HG03520 (cell line): ENCODE data around the gene PIK3R1.

Experiments used
- ATAC-seq: cut with Tn5 transposase; IDR thresholded peaks from one replicate; pipeline ENCODE4 v1.9.1; 2021; ENCODE audit warnings: mild to moderate bottlenecking, moderate library complexity; ENCODE audit not compliant: unreplicated experiment

Gene PIK3R1

GRCh38 chr5:68250661-68251298 lies 35.2 kb downstream of the PIK3R1 start:
- no peak for ATAC-seq

GRCh38 chr5:68251386-68251785 lies 35.8 kb downstream of the PIK3R1 start:
- no peak for ATAC-seq

GRCh38 chr5:68251804-68252522 lies 36.4 kb downstream of the PIK3R1 start:
- ATAC-seq: no peak

GRCh38 chr5:68252673-68253623 lies 37.4 kb downstream of the PIK3R1 start:
- no peak for ATAC-seq

- no peak for ATAC-seq
Observed at GRCh38 chr5:68253624-68254585, 38.3 kb downstream of the PIK3R1 start.

GRCh38 chr5:68254810-68255209 lies 39.3 kb downstream of the PIK3R1 start:
- ATAC-seq: no peak

- no peak for ATAC-seq
Observed at GRCh38 chr5:68255305-68256120, 40.0 kb downstream of the PIK3R1 start.

- no peak for ATAC-seq
Observed at GRCh38 chr5:68257210-68257609, 41.7 kb downstream of the PIK3R1 start.

GRCh38 chr5:68258531-68258930 lies 43.0 kb downstream of the PIK3R1 start:
- ATAC-seq: no peak

- no peak for ATAC-seq
Observed at GRCh38 chr5:68259700-68260099, 44.1 kb downstream of the PIK3R1 start.

- no peak for ATAC-seq
Observed at GRCh38 chr5:68260467-68260866, 44.9 kb downstream of the PIK3R1 start.

GRCh38 chr5:68261169-68261568 lies 45.6 kb downstream of the PIK3R1 start:
- no peak for ATAC-seq

- ATAC-seq: no peak
Observed at GRCh38 chr5:68261569-68262065, 46.1 kb downstream of the PIK3R1 start.

GRCh38 chr5:68264024-68264956 lies 48.7 kb downstream of the PIK3R1 start:
- ATAC-seq: no peak

- no peak for ATAC-seq
Observed at GRCh38 chr5:68265347-68265746, 49.8 kb downstream of the PIK3R1 start.

GRCh38 chr5:68265822-68266395 lies 50.4 kb downstream of the PIK3R1 start:
- no peak for ATAC-seq

- ATAC-seq: no peak
Observed at GRCh38 chr5:68266457-68266856, 50.9 kb downstream of the PIK3R1 start.

- ATAC-seq: no peak
Observed at GRCh38 chr5:68267066-68267465, 51.5 kb downstream of the PIK3R1 start.
